GM12878 (cell line): Measurements from ENCODE around the gene ARRB2.

Source experiments
- HDAC2 ChIP-seq: fragments of 200-600 bp; sonication (generic); IDR thresholded peaks from 2 replicates; pipeline ENCODE4 v1.6.1; 2017
- YY1 ChIP-seq: IDR thresholded peaks from 2 replicates; pipeline ENCODE4 v1.6.1; 2011; ENCODE audit warnings: low read depth, mild to moderate bottlenecking, low read length
- TF ChIP-seq, protein P1 (sequence below): fragments of 450-650 bp; IDR thresholded peaks from 2 replicates; pipeline ENCODE4 v1.6.1; 2017; ENCODE audit warnings: borderline replicate concordance
- TF ChIP-seq, protein P2 (sequence below), 3 experiments: IDR thresholded peaks in 2 of 3; conservative IDR thresholded peaks in 1 of 3; 2 replicates each; pipeline ENCODE4 v1.5.1; 2011; ENCODE audit warnings: low read depth in 3 of 3, low read length in 3 of 3, mild to moderate bottlenecking in 3 of 3, control low read depth in 2 of 3, moderate library complexity in 2 of 3, inconsistent platforms in 1 of 3, mixed read lengths in 1 of 3; ENCODE audit not compliant: control insufficient read depth in 2 of 3, insufficient read depth in 1 of 3; ENCODE audit errors: extremely low read depth in 1 of 3
- TF ChIP-seq, protein P3 (sequence below): IDR thresholded peaks from 2 replicates; pipeline ENCODE4 v1.6.1; 2011; ENCODE audit warnings: borderline replicate concordance, low read depth, mild to moderate bottlenecking, moderate library complexity, low read length; ENCODE audit not compliant: insufficient read depth, poor library complexity, severe bottlenecking

DNA sequence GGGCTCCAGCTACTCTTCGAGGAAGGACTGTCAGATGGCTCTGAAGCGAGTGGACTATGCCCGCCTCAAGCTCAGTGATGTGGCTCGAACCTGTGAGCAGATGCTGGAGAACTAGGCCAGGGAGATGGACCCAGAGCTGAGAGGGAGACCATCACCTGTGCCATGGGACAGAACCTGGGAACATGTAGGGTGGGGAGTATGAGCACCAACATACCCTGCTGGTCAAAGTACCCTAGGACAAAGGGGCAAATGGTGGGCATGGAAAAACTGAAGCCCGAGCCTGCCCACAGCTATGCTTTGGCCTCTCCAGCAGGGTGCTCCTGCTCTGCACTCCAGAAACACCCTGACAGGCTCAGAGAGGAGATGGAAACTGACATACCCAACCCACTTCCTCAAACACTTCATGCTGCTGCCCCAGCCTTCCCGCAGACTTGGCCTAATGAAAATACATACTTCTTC is 22.7 kb downstream of the ARRB2 start:
- TF ChIP-seq, protein P1, sequence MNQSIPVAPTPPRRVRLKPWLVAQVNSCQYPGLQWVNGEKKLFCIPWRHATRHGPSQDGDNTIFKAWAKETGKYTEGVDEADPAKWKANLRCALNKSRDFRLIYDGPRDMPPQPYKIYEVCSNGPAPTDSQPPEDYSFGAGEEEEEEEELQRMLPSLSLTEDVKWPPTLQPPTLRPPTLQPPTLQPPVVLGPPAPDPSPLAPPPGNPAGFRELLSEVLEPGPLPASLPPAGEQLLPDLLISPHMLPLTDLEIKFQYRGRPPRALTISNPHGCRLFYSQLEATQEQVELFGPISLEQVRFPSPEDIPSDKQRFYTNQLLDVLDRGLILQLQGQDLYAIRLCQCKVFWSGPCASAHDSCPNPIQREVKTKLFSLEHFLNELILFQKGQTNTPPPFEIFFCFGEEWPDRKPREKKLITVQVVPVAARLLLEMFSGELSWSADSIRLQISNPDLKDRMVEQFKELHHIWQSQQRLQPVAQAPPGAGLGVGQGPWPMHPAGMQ = no peak
- TF ChIP-seq HDAC2 = no peak
- TF ChIP-seq, protein P2, sequence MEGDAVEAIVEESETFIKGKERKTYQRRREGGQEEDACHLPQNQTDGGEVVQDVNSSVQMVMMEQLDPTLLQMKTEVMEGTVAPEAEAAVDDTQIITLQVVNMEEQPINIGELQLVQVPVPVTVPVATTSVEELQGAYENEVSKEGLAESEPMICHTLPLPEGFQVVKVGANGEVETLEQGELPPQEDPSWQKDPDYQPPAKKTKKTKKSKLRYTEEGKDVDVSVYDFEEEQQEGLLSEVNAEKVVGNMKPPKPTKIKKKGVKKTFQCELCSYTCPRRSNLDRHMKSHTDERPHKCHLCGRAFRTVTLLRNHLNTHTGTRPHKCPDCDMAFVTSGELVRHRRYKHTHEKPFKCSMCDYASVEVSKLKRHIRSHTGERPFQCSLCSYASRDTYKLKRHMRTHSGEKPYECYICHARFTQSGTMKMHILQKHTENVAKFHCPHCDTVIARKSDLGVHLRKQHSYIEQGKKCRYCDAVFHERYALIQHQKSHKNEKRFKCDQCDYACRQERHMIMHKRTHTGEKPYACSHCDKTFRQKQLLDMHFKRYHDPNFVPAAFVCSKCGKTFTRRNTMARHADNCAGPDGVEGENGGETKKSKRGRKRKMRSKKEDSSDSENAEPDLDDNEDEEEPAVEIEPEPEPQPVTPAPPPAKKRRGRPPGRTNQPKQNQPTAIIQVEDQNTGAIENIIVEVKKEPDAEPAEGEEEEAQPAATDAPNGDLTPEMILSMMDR (IDR thresholded peaks at IDR 0.05 in 2 of 3, conservative IDR thresholded peaks at IDR 0.05 in 1 of 3; ENCODE audit: control insufficient read depth in 2 of 3, extremely low read depth in 1 of 3, insufficient read depth in 1 of 3, low read depth in 3 of 3, low read length in 3 of 3) = peak; percentile 52 to 68 (median 58)
- TF ChIP-seq, protein P3, sequence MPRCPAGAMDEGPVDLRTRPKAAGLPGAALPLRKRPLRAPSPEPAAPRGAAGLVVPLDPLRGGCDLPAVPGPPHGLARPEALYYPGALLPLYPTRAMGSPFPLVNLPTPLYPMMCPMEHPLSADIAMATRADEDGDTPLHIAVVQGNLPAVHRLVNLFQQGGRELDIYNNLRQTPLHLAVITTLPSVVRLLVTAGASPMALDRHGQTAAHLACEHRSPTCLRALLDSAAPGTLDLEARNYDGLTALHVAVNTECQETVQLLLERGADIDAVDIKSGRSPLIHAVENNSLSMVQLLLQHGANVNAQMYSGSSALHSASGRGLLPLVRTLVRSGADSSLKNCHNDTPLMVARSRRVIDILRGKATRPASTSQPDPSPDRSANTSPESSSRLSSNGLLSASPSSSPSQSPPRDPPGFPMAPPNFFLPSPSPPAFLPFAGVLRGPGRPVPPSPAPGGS = no peak
- 0 out of 2 replicates have a peak, but pooled peaks have one; percentile 32 for TF ChIP-seq YY1
